Right cardiac atrium (tissue), 5 donors: Measurements from ENCODE around the gene COL5A1. TPM values are rescaled to one million over a fixed set of nuclear protein-coding genes. Genes with fewer than 3 reads are reported as not detected.
A peak's percentile ranks its signal among the peaks of the same experiment; 100 is the strongest.

ENCODE experiments used
- ATAC-seq, 2 donors: fragments of 200-7000 bp; cut with Tn5 transposase; one replicate each; pipeline versions ENCODE4 v1.8.0 to v1.9.1; 2020; ENCODE audit warnings: moderate library complexity in 2 of 2, mild to moderate bottlenecking in 1 of 2
- DNase-seq, 3 donors: peaks; one replicate each; pipeline ENCODE4 v3.0.0-alpha.2; 2020
- H3K27ac ChIP-seq: one replicate; pipeline ENCODE4 v1.5.1; 2013; ENCODE audit warnings: mild to moderate bottlenecking, low read length, control low read depth, moderate library complexity
- H3K27me3 ChIP-seq: one replicate; pipeline ENCODE4 v1.6.1; 2013; ENCODE audit not compliant: control insufficient read depth, insufficient read depth
- H3K4me1 ChIP-seq: one replicate; pipeline ENCODE4 v1.6.1; 2013; ENCODE audit warnings: low read length; ENCODE audit not compliant: control insufficient read depth, insufficient read depth
- H3K4me3 ChIP-seq: one replicate; pipeline ENCODE4 v1.5.1; 2013; ENCODE audit warnings: low read length, control low read depth
- H3K9me3 ChIP-seq: one replicate; pipeline ENCODE4 v1.6.1; 2013; ENCODE audit warnings: low read length; ENCODE audit not compliant: control insufficient read depth
- whole genome bisulfite sequencing: extraction: QIAGEN DNeasy Blood & Tissue Kit; methylation state at CpG from one replicate; pipeline ENCODE4 v1.1.7; 2013; 5-methylcytosine and 5-hydroxymethylcytosine counted together
- intact Hi-C, 4 donors: fragments of 100-400 bp; cut with DNase I; formaldehyde crosslinking; loops; one replicate each; pipeline versions ENCODE4 v1.11.0 to v1.14.0; 2022 to 2023
- polyA plus RNA-seq: library from polyadenylated mRNA; stranded (reverse); fragments of 200-250 nt; gene quantifications from one replicate; pipeline ENCODE4 v1.2.3, GENCODE V29; 2013
- total RNA-seq, 4 donors: library from RNA; stranded (reverse); fragmentation: NEBNext Ultra II Directional; extraction: Animal tissue kit (Norgen Biotek cat#: 25700); gene quantifications; one replicate each; pipeline ENCODE4 v1.2.1, GENCODE V29; 2021
- donor health status: healthy with polysubstance abuse.
- donor health status: DM: no; HTN: yes; CAD: no.
- donor health status: DM: no; HTN: no; CAD: no.
- donor health status: DM: no; HTN: yes; CAD: no; lungs with severe emphysema.
- donor health status: DM: yes; HTN: yes; CAD: no.

The COL5A1 gene
- total and polyA plus RNA-seq, 5 donors = 15.4 to 35.8 (median 22.7) TPM

- 91% methylated on average over 18 of the region's 18 CpGs for WGBS
- Histone ChIP-seq H3K4me3 (no peak overlapping the region), H3K4me1 (no peaks in the 10 kb centered on the region), H3K27ac (no peak overlapping the region), H3K27me3 (no peaks in the 10 kb centered on the region), H3K9me3 (no peaks in the 10 kb centered on the region)
- peak in 1 of 3 donors; percentile 39 for DNase-seq
- no peak for ATAC-seq
- intact Hi-C loops = no loop called here
These were observed 202.1 kb downstream of the COL5A1 start for GRCh38 chr9:134843740-134844139.

DNA sequence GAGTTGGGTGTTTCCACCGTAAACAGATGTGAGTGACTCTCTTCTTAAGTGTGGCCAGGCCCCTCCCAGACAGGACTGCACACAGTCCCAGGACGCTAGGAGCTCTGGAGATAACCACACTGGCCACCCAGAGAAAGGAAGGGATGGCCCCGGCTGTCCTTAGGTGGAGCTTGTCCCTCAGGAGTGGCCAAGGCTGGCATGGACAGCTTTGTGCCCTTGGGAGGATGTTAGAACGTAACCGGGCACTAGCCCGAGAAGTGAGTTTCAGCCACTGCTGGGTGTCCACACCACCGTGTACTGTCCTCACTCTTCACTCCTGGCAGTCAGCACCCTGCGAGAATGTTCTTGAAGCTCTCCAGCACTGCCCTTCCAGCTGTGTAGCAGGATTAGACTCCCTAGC lies 203.2 kb downstream of the COL5A1 start:
- ATAC-seq (no peak), DNase-seq (peak in 1 of 3 donors; percentile 12)
- no peaks in the 10 kb centered on the region for H3K4me1 ChIP-seq
- H3K27ac ChIP-seq = no peak overlapping the region
- H3K4me3 ChIP-seq = no peak overlapping the region
- intact Hi-C loops = no loop called here
- no peaks in the 10 kb centered on the region for H3K27me3 ChIP-seq
- H3K9me3 ChIP-seq = no peaks in the 10 kb centered on the region
- 77% methylated on average over 8 of the region's 8 CpGs for WGBS

DNA sequence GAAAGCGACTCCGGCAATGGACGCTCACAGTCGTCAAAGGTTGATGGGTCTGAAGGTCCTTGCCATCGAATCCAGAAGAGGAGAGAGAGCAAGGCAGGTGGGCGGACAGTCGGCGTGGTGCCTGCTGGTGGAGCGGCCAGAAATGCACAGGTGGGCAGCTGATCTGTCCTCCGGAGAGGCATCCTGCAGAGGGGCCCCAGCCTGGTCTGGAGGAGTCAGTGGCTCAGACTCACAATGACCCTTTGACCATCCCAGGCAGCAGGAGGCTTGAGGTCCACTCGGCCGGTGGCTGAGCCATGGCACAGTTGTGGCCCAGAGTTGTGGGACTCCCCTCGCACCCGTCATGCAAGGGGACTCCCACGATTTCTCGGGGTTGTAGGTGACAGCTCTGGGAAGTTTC lies 204.6 kb downstream of the COL5A1 start:
- Histone ChIP-seq H3K9me3 (no peaks in the 10 kb centered on the region), H3K4me1 (no peaks in the 10 kb centered on the region), H3K4me3 (no peak overlapping the region), H3K27ac (no peak overlapping the region), H3K27me3 (no peaks in the 10 kb centered on the region)
- WGBS = 82% methylated on average over 16 of the region's 16 CpGs
- DNase-seq (peak; percentile 6 to 50 (median 45)), ATAC-seq (no peak)
- intact Hi-C loops = no loop called here

DNA sequence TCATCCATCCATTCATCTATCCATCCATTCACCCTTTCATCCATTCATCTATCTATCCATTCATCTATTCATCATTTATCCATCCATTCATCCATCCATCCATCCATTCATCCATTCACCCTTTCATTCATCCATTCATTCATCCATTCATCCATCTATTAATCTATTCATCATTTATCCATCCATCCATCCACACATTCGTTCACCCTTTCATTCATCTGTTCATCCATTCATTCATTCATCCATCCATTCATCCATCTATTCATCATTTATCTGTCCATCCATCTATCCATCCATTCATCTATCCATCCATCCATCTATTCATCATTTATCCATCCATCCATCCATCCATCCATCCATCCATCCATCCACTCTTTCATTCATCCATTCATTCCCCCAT lies 205.1 kb downstream of the COL5A1 start:
- intact Hi-C loops = no loop called here
- no peaks in the 10 kb centered on the region for H3K27me3 ChIP-seq
- no peaks in the 10 kb centered on the region for H3K4me1 ChIP-seq
- no peak overlapping the region for H3K4me3 ChIP-seq
- 82% methylated on average over 1 of the region's 1 CpG for WGBS
- H3K9me3 ChIP-seq = no peaks in the 10 kb centered on the region
- no peak for DNase-seq
- no peak overlapping the region for H3K27ac ChIP-seq
- ATAC-seq = no peak

DNA sequence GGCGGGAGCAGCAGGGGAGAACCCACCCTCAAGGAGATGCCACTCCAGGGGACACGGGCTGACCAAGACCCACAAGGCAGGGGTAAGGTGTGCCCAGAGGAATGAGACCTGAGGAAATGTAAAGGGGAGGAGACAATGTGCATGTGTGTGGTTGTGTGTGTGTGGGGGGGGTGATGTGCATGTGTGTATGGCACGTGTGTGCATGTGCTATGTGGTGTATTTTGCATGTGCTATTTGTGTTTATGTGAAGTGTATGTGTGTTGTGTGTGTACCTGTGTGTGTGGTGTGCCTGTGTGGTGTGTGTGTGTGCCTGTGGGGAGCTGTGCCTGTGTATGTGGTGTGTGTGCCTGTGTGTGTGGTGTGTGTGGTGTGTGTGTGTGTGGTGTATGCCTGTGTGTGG lies 205.5 kb downstream of the COL5A1 start:
- no peak overlapping the region for H3K4me3 ChIP-seq
- DNase-seq = peak in 1 of 3 donors; percentile 21
- intact Hi-C loops = no loop called here
- WGBS = 91% methylated on average over 3 of the region's 3 CpGs
- H3K27ac ChIP-seq = no peak overlapping the region
- H3K4me1 ChIP-seq = no peaks in the 10 kb centered on the region
- no peaks in the 10 kb centered on the region for H3K27me3 ChIP-seq
- no peaks in the 10 kb centered on the region for H3K9me3 ChIP-seq
- ATAC-seq = peak in 1 of 2 donors; percentile 7

DNA sequence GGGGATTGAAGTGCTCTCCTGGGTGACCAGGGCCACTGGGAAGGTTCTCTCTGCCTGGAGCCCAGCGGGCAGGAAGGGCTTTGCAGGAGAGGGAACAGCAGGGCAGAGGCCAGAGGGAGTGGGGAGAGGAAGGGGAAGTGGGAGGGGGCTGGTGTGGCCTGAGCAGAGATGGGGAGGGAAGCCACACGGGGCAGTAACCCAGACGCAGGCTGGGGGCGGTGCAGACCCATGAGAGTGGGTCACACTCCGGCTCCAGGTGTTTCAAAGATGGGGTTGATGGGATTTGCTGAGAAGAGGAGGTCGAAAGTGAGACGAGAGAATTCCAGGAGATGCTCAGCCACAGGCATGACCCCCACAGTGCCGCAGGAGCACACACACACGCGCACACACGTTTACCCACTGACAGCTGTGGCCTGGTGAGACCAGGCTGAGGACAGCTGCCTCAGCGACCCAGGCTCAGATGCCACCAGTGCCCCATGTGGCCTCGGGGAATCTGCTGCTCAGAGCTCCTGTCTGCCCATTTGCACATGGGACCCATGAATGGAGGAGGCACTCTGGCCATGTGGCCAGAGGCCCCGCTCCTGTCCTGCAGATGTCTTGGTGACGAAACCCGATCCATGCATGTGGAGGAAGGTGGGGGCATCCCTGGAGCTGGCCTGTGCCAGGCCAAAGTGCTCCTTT lies 206.3 kb downstream of the COL5A1 start:
- no peaks in the 10 kb centered on the region for H3K27me3 ChIP-seq
- H3K4me3 ChIP-seq = no peak overlapping the region
- no peaks in the 10 kb centered on the region for H3K9me3 ChIP-seq
- H3K27ac ChIP-seq = no peak overlapping the region
- no peaks in the 10 kb centered on the region for H3K4me1 ChIP-seq
- ATAC-seq (peak; percentile 38 to 66), DNase-seq (peak in 1 of 3 donors; percentile 45)
- intact Hi-C loops = no loop called here
- 65% methylated on average over 16 of the region's 16 CpGs for WGBS

DNA sequence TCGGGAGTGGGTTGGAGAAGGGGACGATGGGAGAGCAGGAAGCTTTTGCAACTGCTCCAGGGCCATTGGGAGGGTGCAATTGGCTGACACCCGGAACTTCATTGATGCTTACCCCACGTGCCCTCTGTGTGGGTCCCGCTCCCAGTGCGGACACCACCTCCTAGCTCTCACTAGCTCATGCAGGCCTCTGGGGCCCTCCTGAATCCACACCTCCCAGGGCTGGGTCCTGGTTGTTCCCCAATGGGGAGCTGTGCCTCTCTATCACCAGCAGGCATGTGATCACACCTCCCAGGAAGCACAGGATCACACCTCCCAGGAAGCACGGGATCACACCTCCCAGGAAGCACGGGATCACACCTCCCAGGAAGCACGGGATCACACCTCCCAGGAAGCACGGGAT lies 206.9 kb downstream of the COL5A1 start:
- DNase-seq (no peak), ATAC-seq (no peak)
- Histone ChIP-seq H3K27ac (no peak overlapping the region), H3K9me3 (no peaks in the 10 kb centered on the region), H3K4me3 (no peak overlapping the region), H3K4me1 (no peaks in the 10 kb centered on the region), H3K27me3 (no peaks in the 10 kb centered on the region)
- WGBS = 88% methylated on average over 10 of the region's 10 CpGs
- intact Hi-C loops = no loop called here

GRCh38 chr9:134850611-134851010 lies 209.0 kb downstream of the COL5A1 start:
- H3K27me3 ChIP-seq = no peaks in the 10 kb centered on the region
- WGBS = 88% methylated on average over 9 of the region's 9 CpGs
- H3K4me1 ChIP-seq = no peaks in the 10 kb centered on the region
- H3K4me3 ChIP-seq = no peak overlapping the region
- no peaks in the 10 kb centered on the region for H3K9me3 ChIP-seq
- intact Hi-C loops = no loop called here
- no peak overlapping the region for H3K27ac ChIP-seq
- ATAC-seq (no peak), DNase-seq (no peak)

GRCh38 chr9:134851020-134851419 lies 209.4 kb downstream of the COL5A1 start:
- ATAC-seq (no peak), DNase-seq (peak in 1 of 3 donors; percentile 44)
- Histone ChIP-seq H3K4me1 (no peaks in the 10 kb centered on the region), H3K4me3 (no peak overlapping the region), H3K9me3 (no peaks in the 10 kb centered on the region), H3K27me3 (no peaks in the 10 kb centered on the region), H3K27ac (no peak overlapping the region)
- intact Hi-C loops = no loop called here
- 77% methylated on average over 12 of the region's 12 CpGs for WGBS

GRCh38 chr9:134852906-134853654 lies 211.5 kb downstream of the COL5A1 start:
- Histone ChIP-seq H3K27ac (no peak overlapping the region), H3K4me3 (no peak overlapping the region), H3K9me3 (no peaks in the 10 kb centered on the region), H3K4me1 (no peaks in the 10 kb centered on the region), H3K27me3 (no peaks in the 10 kb centered on the region)
- 57% methylated on average over 6 of the region's 6 CpGs for WGBS
- ATAC-seq (peak in 1 of 2 donors; percentile 29), DNase-seq (peak in 1 of 3 donors; percentile 30)
- intact Hi-C loops = no loop called here

- 78% methylated on average over 6 of the region's 6 CpGs for WGBS
- DNase-seq = no peak
- intact Hi-C loops = no loop called here
- H3K27me3 ChIP-seq = no peaks in the 10 kb centered on the region
- H3K4me1 ChIP-seq = no peaks in the 10 kb centered on the region
- H3K27ac ChIP-seq = no peak overlapping the region
- no peak overlapping the region for H3K4me3 ChIP-seq
- no peaks in the 10 kb centered on the region for H3K9me3 ChIP-seq
- ATAC-seq = no peak
These were observed 212.3 kb downstream of the COL5A1 start for GRCh38 chr9:134853893-134854292.
